OCI-LY1 (cell line): ENCODE measurements around the gene XYLT2.

Experiments
- H2AFZ ChIP-seq: fragments of 200-600 bp; sonication (generic), shearing (Covaris generic); 2 replicates; pipeline ENCODE4 v1.6.0; 2014; ENCODE audit warnings: antibody characterized with exemption, mild to moderate bottlenecking, low read length
- H3F3A ChIP-seq: fragments of 200-600 bp; sonication (generic), shearing (Covaris generic); 2 replicates; pipeline ENCODE4 v1.6.0; 2014; ENCODE audit warnings: mild to moderate bottlenecking, antibody characterized with exemption, low read length, moderate library complexity; ENCODE audit not compliant: insufficient read depth
- H3K27ac ChIP-seq: fragments of 200-600 bp; sonication (generic); 2 replicates; pipeline ENCODE4 v1.5.1; 2014; ENCODE audit warnings: low read length, mixed run types, mild to moderate bottlenecking, low read depth; ENCODE audit not compliant: poor library complexity, severe bottlenecking
- H3K27me3 ChIP-seq: fragments of 200-600 bp; sonication (generic); 2 replicates; pipeline ENCODE4 v1.6.0; 2014; ENCODE audit warnings: antibody characterized with exemption, mild to moderate bottlenecking, low read length, moderate library complexity; ENCODE audit not compliant: insufficient read depth
- H3K36me3 ChIP-seq: fragments of 200-600 bp; sonication (generic); 2 replicates; pipeline ENCODE4 v1.6.1; 2014; ENCODE audit warnings: mild to moderate bottlenecking, antibody characterized with exemption, low read length, moderate library complexity, mixed read lengths; ENCODE audit not compliant: insufficient read depth
- H3K4me1 ChIP-seq: fragments of 200-600 bp; sonication (generic); 2 replicates; pipeline ENCODE4 v1.5.1; 2014; ENCODE audit warnings: mild to moderate bottlenecking, low read length, moderate library complexity; ENCODE audit not compliant: insufficient read depth, severe bottlenecking
- H3K4me2 ChIP-seq: fragments of 200-600 bp; sonication (generic), shearing (Covaris generic); 2 replicates; pipeline ENCODE4 v1.6.1; 2014; ENCODE audit warnings: low read length
- H3K4me3 ChIP-seq: fragments of 200-600 bp; sonication (generic); 2 replicates; pipeline ENCODE4 v1.5.1; 2014; ENCODE audit warnings: low read length, low read depth, mild to moderate bottlenecking, mixed read lengths; ENCODE audit not compliant: poor library complexity, severe bottlenecking
- H3K79me2 ChIP-seq: fragments of 200-600 bp; shearing (Covaris generic); 2 replicates; pipeline ENCODE4 v1.6.1; 2016; ENCODE audit warnings: mixed run types, low read length, mixed read lengths; ENCODE audit not compliant: insufficient read depth
- H3K9ac ChIP-seq: fragments of 200-600 bp; sonication (generic), shearing (Covaris generic); 2 replicates; pipeline ENCODE4 v1.6.1; 2014; ENCODE audit warnings: mild to moderate bottlenecking, low read length, mixed read lengths
- H3K9me2 ChIP-seq: fragments of 200-600 bp; sonication (generic), shearing (Covaris generic); 2 replicates; pipeline ENCODE4 v1.6.1; 2014; ENCODE audit warnings: low read depth, mild to moderate bottlenecking, low read length, mixed read lengths
- H3K9me3 ChIP-seq: fragments of 200-600 bp; shearing (Covaris generic); 2 replicates; pipeline ENCODE4 v1.6.1; 2014; ENCODE audit warnings: low read length, mixed read lengths
- H4K20me1 ChIP-seq: fragments of 200-600 bp; sonication (generic), shearing (Covaris generic); 2 replicates; pipeline ENCODE4 v1.6.0; 2016; ENCODE audit warnings: mild to moderate bottlenecking, low read length; ENCODE audit not compliant: insufficient read depth
- EZH2 ChIP-seq: fragments of 200-600 bp; sonication (generic), shearing (Covaris generic); IDR thresholded peaks from 2 replicates; pipeline ENCODE4 v1.8.0; 2017; ENCODE audit warnings: borderline replicate concordance, mixed run types, mild to moderate bottlenecking, antibody characterized with exemption, low read length, moderate library complexity, mixed read lengths
- TF ChIP-seq, protein P1 (sequence below): fragments of 200-600 bp; sonication (generic), shearing (Covaris generic); IDR thresholded peaks from 2 replicates; pipeline ENCODE4 v1.5.1; 2017; ENCODE audit warnings: mild to moderate bottlenecking, antibody characterized with exemption, low read length, moderate library complexity, mixed read lengths

The XYLT2 gene

GRCh38 chr17:50367401-50367800, 21.5 kb downstream of the XYLT2 start:
- H3K4me1 ChIP-seq = peaks cover 14% of the 10 kb centered on the region
- no peaks in the 10 kb centered on the region for H3F3A ChIP-seq
- H3K9me2 ChIP-seq = no peaks in the 10 kb centered on the region
- no peak overlapping the region for H3K4me2 ChIP-seq
- no peaks in the 10 kb centered on the region for H3K27me3 ChIP-seq
- no peak overlapping the region for H3K27ac ChIP-seq
- no peak for TF ChIP-seq EZH2
- TF ChIP-seq, protein P1, sequence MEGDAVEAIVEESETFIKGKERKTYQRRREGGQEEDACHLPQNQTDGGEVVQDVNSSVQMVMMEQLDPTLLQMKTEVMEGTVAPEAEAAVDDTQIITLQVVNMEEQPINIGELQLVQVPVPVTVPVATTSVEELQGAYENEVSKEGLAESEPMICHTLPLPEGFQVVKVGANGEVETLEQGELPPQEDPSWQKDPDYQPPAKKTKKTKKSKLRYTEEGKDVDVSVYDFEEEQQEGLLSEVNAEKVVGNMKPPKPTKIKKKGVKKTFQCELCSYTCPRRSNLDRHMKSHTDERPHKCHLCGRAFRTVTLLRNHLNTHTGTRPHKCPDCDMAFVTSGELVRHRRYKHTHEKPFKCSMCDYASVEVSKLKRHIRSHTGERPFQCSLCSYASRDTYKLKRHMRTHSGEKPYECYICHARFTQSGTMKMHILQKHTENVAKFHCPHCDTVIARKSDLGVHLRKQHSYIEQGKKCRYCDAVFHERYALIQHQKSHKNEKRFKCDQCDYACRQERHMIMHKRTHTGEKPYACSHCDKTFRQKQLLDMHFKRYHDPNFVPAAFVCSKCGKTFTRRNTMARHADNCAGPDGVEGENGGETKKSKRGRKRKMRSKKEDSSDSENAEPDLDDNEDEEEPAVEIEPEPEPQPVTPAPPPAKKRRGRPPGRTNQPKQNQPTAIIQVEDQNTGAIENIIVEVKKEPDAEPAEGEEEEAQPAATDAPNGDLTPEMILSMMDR = no peak
- H3K79me2 ChIP-seq = peaks cover 10% of the 10 kb centered on the region
- no peak overlapping the region for H3K9ac ChIP-seq
- H4K20me1 ChIP-seq = no peaks in the 10 kb centered on the region
- no peak overlapping the region for H3K4me3 ChIP-seq
- no peak overlapping the region for H2AFZ ChIP-seq
- H3K9me3 ChIP-seq = no peaks in the 10 kb centered on the region
- H3K36me3 ChIP-seq = peaks cover 51% of the 10 kb centered on the region

GRCh38 chr17:50370052-50370451, 24.1 kb downstream of the XYLT2 start:
- H3K79me2 ChIP-seq = peaks cover 12% of the 10 kb centered on the region
- no peak overlapping the region for H2AFZ ChIP-seq
- H3K4me2 ChIP-seq = no peak overlapping the region
- no peaks in the 10 kb centered on the region for H3K9me2 ChIP-seq
- H3K4me1 ChIP-seq = peaks cover 21% of the 10 kb centered on the region
- no peaks in the 10 kb centered on the region for H3K9me3 ChIP-seq
- no peak overlapping the region for H3K9ac ChIP-seq
- H3F3A ChIP-seq = no peaks in the 10 kb centered on the region
- no peak overlapping the region for H3K27ac ChIP-seq
- TF ChIP-seq, protein P1 = no peak
- no peak for TF ChIP-seq EZH2
- no peaks in the 10 kb centered on the region for H3K27me3 ChIP-seq
- H3K4me3 ChIP-seq = no peak overlapping the region
- H3K36me3 ChIP-seq = peaks cover 51% of the 10 kb centered on the region
- H4K20me1 ChIP-seq = no peaks in the 10 kb centered on the region

DNA sequence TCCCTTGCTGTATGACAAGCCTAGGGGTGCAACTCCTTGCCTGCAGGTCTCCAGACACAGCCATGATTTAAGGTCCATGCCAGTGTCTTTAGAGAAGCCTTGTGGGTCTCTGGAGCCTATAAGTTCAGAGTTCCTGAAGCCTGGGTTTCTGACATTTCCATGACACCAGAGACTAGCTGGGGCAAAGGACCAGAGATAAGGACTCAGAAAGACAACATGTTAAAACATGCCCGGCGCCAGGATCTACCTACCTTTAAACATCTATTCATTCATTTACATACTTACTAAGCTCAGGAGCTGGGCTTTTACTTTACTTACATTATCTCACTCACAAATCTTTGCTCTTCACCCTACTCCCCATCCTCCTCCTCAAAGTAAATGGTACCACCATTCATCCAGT, 25.6 kb downstream of the XYLT2 start:
- peak overlapping the region; percentile 81 for H3K27ac ChIP-seq
- H3K9me3 ChIP-seq = no peaks in the 10 kb centered on the region
- H3K36me3 ChIP-seq = peaks cover 44% of the 10 kb centered on the region
- no peak overlapping the region for H2AFZ ChIP-seq
- no peaks in the 10 kb centered on the region for H4K20me1 ChIP-seq
- H3K4me2 ChIP-seq = peak overlapping the region; percentile 96
- peaks cover 12% of the 10 kb centered on the region for H3K79me2 ChIP-seq
- peak overlapping the region; percentile 87 for H3K4me3 ChIP-seq
- H3K9ac ChIP-seq = peak overlapping the region; percentile 91
- H3F3A ChIP-seq = no peaks in the 10 kb centered on the region
- TF ChIP-seq, protein P1 = no peak
- no peak for TF ChIP-seq EZH2
- H3K9me2 ChIP-seq = no peaks in the 10 kb centered on the region
- no peaks in the 10 kb centered on the region for H3K27me3 ChIP-seq
- peaks cover 21% of the 10 kb centered on the region for H3K4me1 ChIP-seq
